HG03378 (cell line): ENCODE measurements around the gene ANKS1A.

Source experiments
- ATAC-seq: cut with Tn5 transposase; IDR thresholded peaks from one replicate; pipeline ENCODE4 v1.9.1; 2021; ENCODE audit warnings: mild to moderate bottlenecking, moderate library complexity; ENCODE audit not compliant: unreplicated experiment

The ANKS1A gene

GRCh38 chr6:35036828-35037663 is 148.0 kb downstream of the ANKS1A start:
- no peak for ATAC-seq

GRCh38 chr6:35037664-35038038 is 148.6 kb downstream of the ANKS1A start:
- no peak for ATAC-seq

- ATAC-seq = no peak
Measured at GRCh38 chr6:35038076-35038475, 149.0 kb downstream of the ANKS1A start.

DNA sequence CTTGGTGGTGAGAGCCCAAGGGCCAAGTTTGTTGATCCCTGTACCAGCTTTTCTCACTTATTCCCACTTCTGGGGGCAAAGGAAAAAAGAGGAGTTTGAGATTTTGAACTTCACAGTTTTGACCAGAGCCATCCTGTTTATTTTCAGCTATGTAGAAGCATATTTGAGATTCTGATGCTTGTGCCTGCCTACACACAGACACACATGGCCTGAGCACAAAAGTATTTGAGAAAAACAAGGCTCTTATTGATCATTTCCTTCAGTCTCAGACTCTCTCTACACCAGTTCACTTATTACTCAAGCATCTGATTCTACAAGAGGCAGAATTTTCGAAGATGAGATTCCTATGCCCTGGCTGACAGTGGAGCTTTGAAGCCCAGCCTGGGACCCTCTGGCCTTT is 151.3 kb downstream of the ANKS1A start:
- no peak for ATAC-seq

DNA sequence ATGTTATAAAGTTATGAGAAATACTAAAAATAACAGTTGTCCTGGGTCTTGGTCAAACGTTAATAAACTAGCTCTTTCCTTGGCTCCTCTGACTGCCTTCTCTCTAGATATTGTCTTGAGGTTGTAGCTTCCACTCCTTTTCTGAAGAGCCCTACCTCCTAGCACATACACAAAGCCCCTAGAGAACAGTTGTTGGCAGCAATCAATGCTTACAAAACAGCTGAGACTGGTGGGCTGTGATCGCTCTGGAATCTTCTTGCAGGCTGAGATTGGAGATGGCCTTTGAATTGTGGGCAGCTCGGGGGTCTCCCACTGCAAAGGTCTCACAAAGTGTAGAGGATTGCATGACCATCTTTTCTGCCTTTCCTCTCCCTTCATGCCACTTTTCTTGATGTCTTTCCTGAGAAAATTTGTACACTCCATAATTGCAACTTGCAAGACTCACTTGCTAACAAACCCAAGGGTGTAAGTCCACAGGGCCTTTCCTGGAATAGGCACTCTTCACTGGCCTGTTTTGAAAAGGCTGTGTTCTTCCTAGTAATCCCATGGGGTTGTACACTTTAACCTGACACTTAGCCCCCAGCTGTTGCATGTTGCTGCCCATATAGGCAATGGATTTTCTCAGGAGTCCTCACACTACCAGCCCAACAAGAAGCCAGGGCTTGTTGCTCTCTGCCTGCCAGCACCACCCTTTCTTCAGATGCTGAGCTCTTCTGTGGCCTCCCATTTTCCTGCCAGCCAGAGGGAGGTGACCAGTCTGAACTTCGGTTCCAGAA is 152.2 kb downstream of the ANKS1A start:
- ATAC-seq = no peak

DNA sequence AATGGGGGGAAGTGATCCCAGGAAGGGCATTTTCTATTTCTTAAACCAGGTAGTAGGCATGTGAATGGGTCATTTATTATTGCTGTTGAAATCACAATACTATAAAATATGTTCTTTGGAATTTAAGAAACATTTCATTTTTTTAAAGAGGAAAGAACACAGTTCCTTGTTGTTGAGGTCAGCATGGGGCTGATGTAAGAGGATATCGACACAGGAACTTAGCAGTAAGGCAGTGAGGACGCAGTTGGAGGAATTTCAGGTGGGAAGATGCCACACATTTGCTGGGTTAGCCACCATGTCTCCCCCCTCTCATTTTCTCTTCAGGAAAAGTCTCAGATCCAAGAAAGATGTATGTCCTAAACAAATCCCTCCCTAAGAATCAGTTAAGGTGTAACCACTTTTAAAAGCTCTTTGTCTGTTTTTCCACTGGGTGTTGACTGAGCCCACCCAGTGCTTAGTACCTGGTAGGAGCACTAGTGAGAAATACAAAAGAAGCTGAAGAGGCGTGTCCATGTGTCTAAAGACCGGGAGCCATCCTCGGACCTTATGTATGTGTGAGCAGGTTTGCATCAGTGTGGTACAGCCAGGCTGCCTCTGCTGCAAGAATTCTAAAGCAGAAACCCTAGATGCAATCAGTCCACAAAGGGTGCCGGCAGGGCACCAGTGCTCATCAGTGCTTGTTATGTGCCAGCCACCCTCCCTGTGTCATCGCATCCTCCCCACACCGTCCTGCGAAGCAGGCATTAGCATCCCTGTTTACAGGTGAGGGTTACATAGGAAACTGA is 153.2 kb downstream of the ANKS1A start:
- no peak for ATAC-seq

DNA sequence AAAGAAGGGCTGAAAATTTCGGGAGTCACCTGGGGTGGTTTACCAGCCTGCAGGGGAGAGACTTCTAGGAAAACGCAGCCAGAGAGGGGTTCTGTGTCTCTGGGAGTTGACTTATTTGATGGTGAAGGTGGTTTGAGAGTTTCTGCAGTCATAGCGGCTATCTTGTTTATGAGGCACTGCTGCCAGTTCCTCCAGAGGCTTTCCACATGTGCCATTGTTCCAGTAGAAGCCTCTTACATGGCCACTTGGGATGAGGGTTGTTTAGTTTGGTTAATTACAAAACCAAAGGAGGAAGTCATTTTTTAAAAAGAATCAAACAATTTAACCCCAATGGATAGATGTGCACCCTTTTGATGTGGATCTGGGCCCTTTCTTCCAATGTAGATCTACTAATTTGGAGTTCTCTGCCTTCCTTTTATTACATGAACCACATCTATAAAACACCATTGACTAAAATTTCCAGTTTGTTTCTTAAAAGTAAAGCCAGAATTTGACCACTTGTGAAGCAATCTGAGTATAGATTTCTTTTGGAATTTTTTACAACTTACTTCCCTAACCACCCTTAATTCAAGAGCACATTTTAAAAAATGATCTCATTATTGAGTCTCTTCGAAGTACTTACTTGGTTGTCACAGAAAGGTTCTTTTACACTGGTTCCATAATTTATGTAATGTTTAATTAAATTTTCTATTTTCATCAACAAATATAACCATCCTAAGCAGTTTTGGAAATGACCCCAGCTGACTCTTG is 154.5 kb downstream of the ANKS1A start:
- no peak for ATAC-seq

GRCh38 chr6:35044145-35044745 is 155.2 kb downstream of the ANKS1A start:
- no peak for ATAC-seq

DNA sequence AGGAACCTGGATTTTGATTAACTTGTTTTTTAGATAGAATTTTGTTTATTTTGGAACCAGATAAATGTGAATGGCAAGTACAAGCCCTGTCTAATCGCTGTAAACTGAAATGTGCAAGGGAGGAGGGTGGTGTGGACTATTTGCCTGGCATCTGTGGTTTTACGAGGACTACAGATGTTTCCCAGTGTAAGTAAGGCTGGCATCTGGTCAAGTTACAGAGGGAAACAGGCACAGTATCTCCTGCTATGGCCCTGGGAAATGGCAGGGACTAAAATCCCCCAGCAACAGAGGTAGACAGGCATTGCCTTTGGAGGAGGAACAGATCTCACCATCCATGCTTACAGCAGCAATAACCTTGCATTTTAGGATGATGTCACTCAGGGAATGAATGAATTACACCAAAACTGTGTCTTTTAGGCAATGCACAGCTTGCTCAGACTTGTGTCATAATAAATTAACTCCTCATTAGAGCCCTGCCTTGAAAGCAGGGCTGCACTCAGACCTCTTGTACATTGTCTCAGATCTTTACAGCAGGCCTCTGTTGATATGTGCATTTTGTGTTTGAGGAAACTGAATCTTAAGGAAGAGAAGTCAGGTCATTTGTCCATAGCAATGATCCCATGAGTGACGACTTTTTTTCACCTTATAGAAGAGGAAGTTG is 155.8 kb downstream of the ANKS1A start:
- no peak for ATAC-seq

DNA sequence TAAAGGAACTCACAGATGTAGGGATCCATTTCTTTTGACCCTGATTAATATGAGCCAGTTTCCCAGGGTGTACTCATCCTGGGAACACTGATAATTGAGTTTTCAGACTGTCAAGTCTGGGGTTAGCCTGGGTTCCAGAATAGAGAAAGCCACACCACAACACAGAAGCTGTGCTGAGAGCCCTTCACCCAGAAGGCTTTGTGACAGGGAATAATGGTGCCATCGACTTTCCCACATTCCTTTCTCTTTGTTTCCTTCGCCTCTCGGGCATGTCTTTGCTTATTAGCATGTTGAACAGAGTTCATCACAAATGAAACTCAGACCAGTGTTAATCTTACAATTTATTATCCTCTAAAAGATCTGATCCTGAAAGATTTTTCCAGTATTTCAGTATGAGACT is 157.0 kb downstream of the ANKS1A start:
- ATAC-seq = no peak

GRCh38 chr6:35046862-35047261 is 157.8 kb downstream of the ANKS1A start:
- ATAC-seq = no peak

DNA sequence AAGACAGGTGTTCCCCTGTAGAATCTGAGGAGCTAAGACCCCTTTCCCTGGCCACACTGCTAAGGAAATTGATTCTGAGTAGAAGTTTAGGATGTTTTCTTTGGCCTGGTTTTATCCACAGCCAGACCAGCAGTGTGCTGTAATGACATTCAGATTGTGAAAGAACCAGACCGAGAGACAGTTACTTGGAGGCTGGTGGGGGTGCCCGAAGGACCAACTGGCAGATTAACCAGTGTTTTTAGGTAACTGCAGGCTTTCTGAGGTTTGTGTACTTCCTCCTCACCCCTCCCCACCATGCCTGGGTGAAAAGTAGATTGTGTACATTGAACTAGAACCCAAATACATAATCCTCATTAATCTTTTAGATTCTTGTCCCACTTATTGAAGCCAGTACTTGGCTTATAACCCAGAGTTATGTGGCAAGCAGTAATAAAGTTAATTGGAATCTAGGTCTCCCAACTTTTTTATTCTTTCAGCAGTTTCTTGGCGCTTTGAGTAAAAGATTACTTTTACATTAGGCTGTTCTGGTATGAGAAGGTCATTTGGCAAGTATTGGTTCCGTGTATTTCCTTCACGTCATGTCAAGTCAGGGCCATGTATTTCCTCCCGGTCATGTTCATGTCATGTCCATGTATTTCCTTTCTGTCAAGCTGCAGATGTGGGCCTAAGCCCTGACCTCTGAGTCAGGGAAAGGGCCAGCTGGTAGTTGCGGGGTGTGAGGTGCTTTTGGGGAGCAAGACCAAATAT is 158.4 kb downstream of the ANKS1A start:
- no peak for ATAC-seq

- ATAC-seq = no peak
Measured at GRCh38 chr6:35048031-35048613, 159.1 kb downstream of the ANKS1A start.

DNA sequence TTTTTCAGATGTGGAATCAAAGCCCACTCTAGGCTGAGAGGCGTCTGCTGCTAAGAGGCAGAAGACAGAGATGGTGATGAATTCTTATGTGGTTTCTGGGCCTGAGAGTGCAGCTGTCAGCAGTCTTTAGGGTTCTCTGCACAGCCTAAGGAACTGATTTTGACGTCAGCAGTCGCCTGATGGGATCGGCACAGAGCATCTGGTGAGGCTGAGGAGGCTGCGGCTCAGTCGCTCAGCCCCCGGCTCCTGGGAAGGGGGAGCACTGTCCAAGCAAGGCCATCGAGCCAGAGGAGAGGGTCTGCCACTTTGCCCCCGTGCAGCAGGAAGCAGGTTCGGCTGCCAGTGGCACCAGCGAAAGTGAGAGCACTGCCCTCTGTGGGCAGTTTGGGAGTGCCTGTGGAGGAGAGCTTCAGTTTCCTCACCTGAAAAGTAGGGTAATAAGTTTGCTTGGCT is 159.6 kb downstream of the ANKS1A start:
- ATAC-seq = no peak

- ATAC-seq = no peak
Measured at GRCh38 chr6:35049156-35049735, 160.2 kb downstream of the ANKS1A start.

GRCh38 chr6:35049900-35050756 is 161.1 kb downstream of the ANKS1A start:
- ATAC-seq = no peak

DNA sequence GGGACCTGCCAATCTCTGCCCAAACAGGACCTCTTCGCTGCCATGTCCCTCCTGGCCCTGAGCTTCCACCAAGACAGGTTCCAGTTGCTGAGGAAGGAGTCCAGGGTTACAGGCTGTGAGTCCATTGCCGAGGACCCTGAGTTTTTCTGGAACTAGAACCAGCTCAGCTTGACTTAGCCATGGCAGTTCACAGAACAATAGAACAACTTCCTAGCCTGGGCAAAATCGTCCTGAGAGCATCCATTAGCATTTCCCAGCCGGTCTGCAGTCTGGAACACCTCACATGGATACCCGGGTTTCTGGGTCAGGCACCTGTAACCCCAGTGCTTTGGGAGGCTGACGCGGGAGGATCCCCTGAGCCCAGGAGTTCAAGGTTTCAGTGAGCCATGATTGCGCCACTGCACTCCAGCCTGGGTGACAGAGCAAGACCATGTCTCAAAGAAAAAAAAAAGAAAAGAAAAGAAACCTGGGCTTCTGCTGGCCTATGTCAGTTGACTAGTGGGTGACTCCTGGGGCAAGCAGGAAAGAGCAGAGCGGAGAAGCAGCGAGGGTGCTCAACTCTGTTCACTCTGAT is 161.8 kb downstream of the ANKS1A start:
- ATAC-seq = no peak
